22Rv1 (cell line): ENCODE measurements around the gene SLC2A13.

Experiments
- CTCF ChIP-seq: fragments of 450-650 bp; IDR thresholded peaks from 2 replicates; pipeline ENCODE4 v1.5.1; 2017; ENCODE audit warnings: mild to moderate bottlenecking
- ZFX ChIP-seq: fragments of 450-650 bp; IDR thresholded peaks from 2 replicates; pipeline ENCODE4 v1.6.1; 2017; ENCODE audit warnings: antibody characterized with exemption, borderline replicate concordance

DNA sequence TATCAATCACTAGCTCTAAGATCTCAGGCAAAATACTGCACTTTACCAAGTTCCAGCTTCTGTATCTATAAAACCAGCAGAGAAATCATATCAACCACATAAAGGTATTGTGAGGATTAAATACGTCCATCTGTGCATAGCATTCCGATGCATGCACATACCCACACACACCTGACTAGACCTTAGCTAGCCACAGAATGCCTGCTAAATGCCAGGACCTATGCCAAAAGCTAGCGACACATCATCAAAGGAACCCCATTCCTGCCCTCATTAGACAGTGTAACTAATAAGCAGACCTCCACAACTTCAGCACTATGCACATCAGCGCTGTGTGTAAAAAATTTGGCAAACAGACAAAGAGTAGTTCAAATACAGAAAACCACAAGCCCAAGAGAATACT, 185.2 kb downstream of the SLC2A13 start:
- TF ChIP-seq CTCF: no peak
- TF ChIP-seq ZFX: no peak
